ENCODE results near the gene SHOX.

Gene SHOX

DNA sequence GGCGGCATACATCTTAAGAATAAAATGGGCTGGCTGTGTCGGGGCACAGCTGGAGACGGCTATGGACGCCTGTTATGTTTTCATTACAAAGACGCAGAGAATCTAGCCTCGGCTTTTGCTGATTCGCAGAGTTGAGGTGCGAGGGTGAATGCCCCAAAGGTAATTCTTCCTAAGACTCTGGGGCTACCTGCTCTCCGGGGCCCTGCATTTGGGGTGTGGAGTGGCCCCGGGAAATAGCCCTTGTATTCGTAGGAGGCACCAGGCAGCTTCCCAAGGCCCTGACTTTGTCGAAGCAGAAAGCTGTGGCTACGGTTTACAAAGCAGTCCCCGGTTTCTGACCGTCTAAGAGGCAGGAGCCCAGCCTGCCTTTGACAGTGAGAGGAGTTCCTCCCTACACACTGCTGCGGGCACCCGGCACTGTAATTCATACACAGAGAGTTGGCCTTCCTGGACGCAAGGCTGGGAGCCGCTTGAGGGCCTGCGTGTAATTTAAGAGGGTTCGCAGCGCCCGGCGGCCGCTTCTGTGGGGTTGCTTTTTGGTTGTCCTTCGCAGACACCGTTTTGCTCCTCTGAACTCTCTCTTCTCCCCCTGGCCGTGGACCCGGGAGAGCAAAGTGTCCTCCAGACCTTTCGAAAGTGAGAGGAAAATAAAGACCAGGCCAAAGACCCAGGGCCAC, 1.9 kb downstream of the SHOX start:
- no peaks in the 10 kb centered on the region for H3K9me3 ChIP-seq (ENCODE audit: control insufficient read depth, low read length)
- WGBS, 2 experiments (ENCODE audit: insufficient coverage in 2 of 2): 1% methylated on average over 22 to 23 of the region's 30 CpGs
- no peak overlapping the region for H3K27ac ChIP-seq (ENCODE audit: low read depth, low read length, severe bottlenecking)
- no peaks in the 10 kb centered on the region for H3K4me1 ChIP-seq (ENCODE audit: control insufficient read depth, insufficient read depth, low read length, poor library complexity, severe bottlenecking)
- H3K36me3 ChIP-seq (ENCODE audit: control insufficient read depth, insufficient read depth, low read length): no peaks in the 10 kb centered on the region
- no peak overlapping the region for H3K4me3 ChIP-seq (ENCODE audit: extremely low read depth, insufficient read depth, low read length, poor library complexity, severe bottlenecking)

DNA sequence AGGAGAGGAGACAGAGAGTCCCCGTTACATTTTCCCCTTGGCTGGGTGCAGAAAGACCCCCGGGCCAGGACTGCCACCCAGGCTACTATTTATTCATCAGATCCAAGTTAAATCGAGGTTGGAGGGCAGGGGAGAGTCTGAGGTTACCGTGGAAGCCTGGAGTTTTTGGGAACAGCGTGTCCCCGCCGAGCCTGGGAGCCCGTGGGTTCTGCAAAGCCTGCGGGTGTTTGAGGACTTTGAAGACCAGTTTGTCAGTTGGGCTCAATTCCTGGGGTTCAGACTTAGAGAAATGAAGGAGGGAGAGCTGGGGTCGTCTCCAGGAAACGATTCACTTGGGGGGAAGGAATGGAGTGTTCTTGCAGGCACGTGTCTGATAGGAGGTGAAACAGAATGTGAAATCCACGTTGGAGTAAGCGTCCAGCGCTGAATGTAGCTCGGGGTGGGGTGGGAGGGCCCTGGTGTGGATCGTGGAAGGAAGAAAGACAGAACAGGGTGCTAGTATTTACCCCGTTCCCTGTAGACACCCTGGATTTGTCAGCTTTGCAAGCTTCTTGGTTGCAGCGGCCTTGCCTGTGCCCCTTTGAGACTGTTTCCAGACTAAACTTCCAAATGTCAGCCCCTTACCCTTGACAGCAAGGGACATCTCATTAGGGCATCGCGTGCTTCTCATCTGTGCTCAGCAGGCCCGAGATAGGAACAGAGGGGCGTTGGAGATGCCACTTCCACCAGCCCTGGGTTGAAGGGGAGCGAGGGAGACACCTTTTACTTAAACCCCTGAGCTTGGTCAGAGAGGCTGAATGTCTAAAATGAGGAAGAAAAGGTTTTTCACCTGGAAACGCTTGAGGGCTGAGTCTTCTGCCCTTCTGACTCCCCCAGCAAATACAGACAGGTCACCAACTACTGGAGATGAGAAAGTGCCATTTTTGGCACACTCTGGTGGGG, 2.7 kb downstream of the SHOX start:
- H3K9me3 ChIP-seq (ENCODE audit: control insufficient read depth, low read length): no peaks in the 10 kb centered on the region
- no peaks in the 10 kb centered on the region for H3K4me1 ChIP-seq (ENCODE audit: control insufficient read depth, insufficient read depth, low read length, poor library complexity, severe bottlenecking)
- WGBS, 2 experiments (ENCODE audit: insufficient coverage in 2 of 2): 1 to 3% methylated on average over 15 to 19 of the region's 25 CpGs
- H3K4me3 ChIP-seq (ENCODE audit: extremely low read depth, insufficient read depth, low read length, poor library complexity, severe bottlenecking): no peak overlapping the region
- no peaks in the 10 kb centered on the region for H3K36me3 ChIP-seq (ENCODE audit: control insufficient read depth, insufficient read depth, low read length)
- no peak overlapping the region for H3K27ac ChIP-seq (ENCODE audit: low read depth, low read length, severe bottlenecking)

DNA sequence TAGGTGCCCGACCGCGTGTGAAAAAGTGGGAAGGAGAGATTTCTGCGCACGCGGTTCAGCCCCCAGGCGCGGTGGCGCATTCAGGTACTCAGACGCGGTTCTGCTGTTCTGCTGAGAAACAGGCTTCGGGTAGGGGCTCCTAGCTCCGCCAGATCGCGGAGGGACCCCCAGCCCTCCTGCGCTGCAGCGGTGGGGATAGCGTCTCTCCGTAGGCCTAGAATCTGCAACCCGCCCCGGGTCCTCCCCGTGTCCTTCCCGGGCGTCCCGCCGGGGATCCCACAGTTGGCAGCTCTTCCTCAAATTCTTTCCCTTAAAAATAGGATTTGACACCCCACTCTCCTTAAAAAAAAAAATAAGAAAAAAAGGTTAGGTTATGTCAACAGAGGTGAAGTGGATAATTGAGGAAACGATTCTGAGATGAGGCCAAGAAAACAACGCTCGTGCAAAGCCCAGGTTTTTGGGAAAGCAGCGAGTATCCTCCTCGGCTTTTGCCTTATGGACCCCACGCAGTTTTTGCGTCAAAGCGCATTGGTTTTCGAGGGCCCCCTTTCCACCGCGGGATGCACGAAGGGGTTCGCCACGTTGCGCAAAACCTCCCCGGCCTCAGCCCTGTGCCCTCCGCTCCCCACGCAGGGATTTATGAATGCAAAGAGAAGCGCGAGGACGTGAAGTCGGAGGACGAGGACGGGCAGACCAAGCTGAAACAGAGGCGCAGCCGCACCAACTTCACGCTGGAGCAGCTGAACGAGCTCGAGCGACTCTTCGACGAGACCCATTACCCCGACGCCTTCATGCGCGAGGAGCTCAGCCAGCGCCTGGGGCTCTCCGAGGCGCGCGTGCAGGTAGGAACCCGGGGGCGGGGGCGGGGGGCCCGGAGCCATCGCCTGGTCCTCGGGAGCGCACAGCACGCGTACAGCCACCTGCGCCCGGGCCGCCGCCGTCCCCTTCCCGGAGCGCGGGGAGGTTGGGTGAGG, 3.7 kb downstream of the SHOX start:
- Histone ChIP-seq H3K27ac (ENCODE audit: low read depth, low read length, severe bottlenecking) (no peak overlapping the region), H3K9me3 (ENCODE audit: control insufficient read depth, low read length) (no peaks in the 10 kb centered on the region), H3K36me3 (ENCODE audit: control insufficient read depth, insufficient read depth, low read length) (no peaks in the 10 kb centered on the region), H3K4me3 (ENCODE audit: extremely low read depth, insufficient read depth, low read length, poor library complexity, severe bottlenecking) (no peak overlapping the region), H3K4me1 (ENCODE audit: control insufficient read depth, insufficient read depth, low read length, poor library complexity, severe bottlenecking) (no peaks in the 10 kb centered on the region)
- 1% methylated on average over 48 to 73 of the region's 84 CpGs for WGBS, 2 experiments (ENCODE audit: insufficient coverage in 2 of 2)

DNA sequence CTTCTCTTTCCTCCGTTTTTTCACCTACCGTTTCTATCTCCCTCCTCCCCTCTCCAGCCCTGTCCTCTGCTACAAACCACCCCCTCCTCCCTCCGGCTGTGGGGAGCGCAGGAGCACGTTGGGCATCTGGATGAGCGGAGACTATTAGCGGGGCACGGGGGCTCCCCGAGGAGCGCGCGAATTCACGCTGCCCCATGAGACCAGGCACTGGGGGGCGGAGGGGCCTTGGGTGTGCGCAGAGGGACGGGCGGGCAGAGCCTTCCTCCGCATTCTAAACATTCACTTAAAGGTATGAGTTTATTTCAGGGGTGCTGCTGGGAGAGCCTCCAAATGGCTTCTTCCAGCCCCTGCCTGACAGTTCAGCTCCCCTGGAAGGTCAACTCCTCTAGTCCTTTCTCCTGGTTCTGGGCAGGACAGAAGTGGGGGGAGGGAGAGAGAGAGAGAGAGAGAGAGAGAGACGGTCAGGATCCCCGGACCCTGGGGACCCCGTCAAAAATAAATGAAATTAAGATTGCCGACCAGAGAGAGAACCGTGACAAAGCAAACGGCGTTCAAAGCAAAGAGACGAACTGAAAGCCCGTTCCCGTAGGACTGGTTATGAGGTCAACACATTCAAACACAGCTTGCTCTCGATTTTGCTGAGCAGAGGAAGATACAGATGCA, 5.0 kb downstream of the SHOX start:
- Histone ChIP-seq H3K4me1 (ENCODE audit: control insufficient read depth, insufficient read depth, low read length, poor library complexity, severe bottlenecking) (no peaks in the 10 kb centered on the region), H3K27ac (ENCODE audit: low read depth, low read length, severe bottlenecking) (no peak overlapping the region), H3K4me3 (ENCODE audit: extremely low read depth, insufficient read depth, low read length, poor library complexity, severe bottlenecking) (no peak overlapping the region), H3K36me3 (ENCODE audit: control insufficient read depth, insufficient read depth, low read length) (no peaks in the 10 kb centered on the region), H3K9me3 (ENCODE audit: control insufficient read depth, low read length) (no peaks in the 10 kb centered on the region)
- 0 to 2% methylated on average over 11 to 14 of the region's 29 CpGs for WGBS, 2 experiments (ENCODE audit: insufficient coverage in 2 of 2)

DNA sequence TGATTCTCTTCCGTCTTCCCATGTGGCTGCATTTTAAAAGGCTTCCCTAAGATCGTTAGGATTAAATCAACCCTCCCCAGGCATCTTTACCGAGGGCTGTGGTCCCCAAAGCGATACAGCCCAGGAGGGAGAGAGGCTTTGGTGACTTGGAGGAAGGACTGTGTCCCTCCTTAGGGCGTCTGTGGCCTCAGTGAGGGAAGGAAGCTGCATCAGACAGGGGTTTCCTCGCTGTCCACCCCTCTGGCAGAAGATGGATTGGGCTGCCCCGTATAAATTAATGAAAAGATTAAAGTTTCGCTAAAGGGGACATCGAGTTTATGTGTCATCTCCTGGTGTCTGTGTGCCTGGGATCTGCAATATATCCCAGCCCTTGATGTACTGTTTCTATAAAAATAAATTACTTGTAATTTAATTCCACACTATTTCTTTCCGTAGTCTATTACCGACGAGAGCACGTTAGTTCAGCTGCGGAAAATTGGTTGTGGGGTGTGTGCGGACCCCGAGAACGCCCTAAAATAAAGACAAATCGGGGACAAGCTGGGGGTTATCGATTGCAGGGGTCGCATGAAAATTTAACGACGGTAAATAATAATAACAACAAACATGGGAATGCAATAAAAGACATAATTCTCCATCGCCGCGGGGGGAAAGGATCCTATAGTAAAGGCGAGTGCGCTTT, 6.5 kb downstream of the SHOX start:
- H3K9me3 ChIP-seq (ENCODE audit: control insufficient read depth, low read length): no peaks in the 10 kb centered on the region
- WGBS, 2 experiments (ENCODE audit: insufficient coverage in 2 of 2): 4% methylated on average over 5 of the region's 27 CpGs; no CpG with 5 or more reads in 1 of the 2 experiments
- H3K27ac ChIP-seq (ENCODE audit: low read depth, low read length, severe bottlenecking): no peak overlapping the region
- H3K4me1 ChIP-seq (ENCODE audit: control insufficient read depth, insufficient read depth, low read length, poor library complexity, severe bottlenecking): no peaks in the 10 kb centered on the region
- H3K4me3 ChIP-seq (ENCODE audit: extremely low read depth, insufficient read depth, low read length, poor library complexity, severe bottlenecking): no peak overlapping the region
- no peaks in the 10 kb centered on the region for H3K36me3 ChIP-seq (ENCODE audit: control insufficient read depth, insufficient read depth, low read length)

DNA sequence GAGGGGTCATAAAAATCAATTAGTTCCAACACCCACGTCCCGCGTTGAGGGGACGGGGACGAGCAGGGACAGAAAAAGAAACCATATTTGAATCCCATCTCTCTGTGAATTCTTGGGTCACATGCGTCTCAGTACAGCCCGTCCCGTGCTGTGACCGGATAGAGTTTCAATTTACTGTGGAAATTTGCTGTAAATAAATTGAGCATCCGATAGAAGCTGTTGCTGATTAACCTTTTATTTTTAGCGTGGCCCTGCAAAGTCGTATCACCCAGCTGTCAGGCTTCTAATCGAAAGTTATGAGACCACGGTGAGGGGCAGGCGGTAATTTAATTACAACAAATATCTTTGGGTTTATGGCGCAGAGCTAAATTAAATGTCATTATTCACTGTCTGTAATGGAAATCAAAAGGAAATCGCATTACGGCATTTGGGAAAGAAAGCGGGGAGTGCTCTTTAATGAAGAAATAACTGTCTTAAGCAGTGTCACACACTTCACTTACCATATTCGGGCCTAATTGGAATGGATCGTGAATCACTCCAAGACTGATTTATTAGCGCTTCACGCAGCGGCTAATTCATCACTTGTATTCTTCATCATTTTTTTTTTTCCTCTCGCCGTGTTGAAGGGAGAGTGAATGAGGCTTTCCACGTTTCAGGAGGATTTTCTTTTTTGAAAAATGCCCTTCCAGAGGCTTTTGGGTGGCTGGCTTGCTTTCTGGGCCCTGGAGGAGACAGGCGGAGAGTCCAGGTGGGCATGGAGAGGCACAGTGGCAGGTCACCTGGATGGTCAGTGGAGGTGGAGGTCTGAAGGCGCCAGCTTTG, 7.3 kb downstream of the SHOX start:
- H3K9me3 ChIP-seq (ENCODE audit: control insufficient read depth, low read length): no peaks in the 10 kb centered on the region
- WGBS, 2 experiments (ENCODE audit: insufficient coverage in 2 of 2): 4% methylated on average over 12 to 20 of the region's 29 CpGs
- no peaks in the 10 kb centered on the region for H3K36me3 ChIP-seq (ENCODE audit: control insufficient read depth, insufficient read depth, low read length)
- no peak overlapping the region for H3K27ac ChIP-seq (ENCODE audit: low read depth, low read length, severe bottlenecking)
- no peak overlapping the region for H3K4me3 ChIP-seq (ENCODE audit: extremely low read depth, insufficient read depth, low read length, poor library complexity, severe bottlenecking)
- H3K4me1 ChIP-seq (ENCODE audit: control insufficient read depth, insufficient read depth, low read length, poor library complexity, severe bottlenecking): no peaks in the 10 kb centered on the region

DNA sequence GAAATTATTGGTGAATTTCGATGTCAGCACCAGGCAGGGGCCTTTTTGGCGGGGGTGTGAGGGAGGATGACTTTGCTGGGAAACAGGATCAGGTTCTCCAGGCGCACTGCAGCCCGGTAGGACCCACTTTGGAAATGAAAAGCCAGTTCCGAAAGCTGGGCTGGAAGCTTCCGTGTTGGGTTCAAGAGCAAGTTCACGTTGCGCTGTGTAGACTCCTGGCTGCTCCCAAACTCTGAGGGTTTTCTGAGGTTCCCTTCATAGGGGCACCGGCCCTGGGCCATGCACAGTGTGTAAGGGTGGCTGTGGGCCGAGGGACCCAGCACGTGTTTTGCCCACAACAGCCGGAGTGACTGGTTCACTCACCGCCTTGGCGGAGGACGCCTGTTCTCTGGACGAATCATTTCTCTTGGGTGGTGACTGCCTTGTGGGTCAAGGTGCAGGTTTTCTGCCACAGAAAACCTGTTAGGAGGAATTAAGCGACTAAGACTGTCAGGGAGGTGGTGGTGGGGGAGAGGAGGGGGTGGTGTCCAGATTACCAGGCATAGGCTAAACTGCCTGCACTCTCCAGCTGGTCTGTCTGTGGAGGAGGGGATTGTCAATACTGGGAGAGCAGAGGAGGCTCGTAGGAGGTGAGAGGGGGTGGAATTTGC, 8.0 kb downstream of the SHOX start:
- 2% methylated on average over 16 to 18 of the region's 18 CpGs for WGBS, 2 experiments (ENCODE audit: insufficient coverage in 2 of 2)
- Histone ChIP-seq H3K4me1 (ENCODE audit: control insufficient read depth, insufficient read depth, low read length, poor library complexity, severe bottlenecking) (no peaks in the 10 kb centered on the region), H3K27ac (ENCODE audit: low read depth, low read length, severe bottlenecking) (no peak overlapping the region)

DNA sequence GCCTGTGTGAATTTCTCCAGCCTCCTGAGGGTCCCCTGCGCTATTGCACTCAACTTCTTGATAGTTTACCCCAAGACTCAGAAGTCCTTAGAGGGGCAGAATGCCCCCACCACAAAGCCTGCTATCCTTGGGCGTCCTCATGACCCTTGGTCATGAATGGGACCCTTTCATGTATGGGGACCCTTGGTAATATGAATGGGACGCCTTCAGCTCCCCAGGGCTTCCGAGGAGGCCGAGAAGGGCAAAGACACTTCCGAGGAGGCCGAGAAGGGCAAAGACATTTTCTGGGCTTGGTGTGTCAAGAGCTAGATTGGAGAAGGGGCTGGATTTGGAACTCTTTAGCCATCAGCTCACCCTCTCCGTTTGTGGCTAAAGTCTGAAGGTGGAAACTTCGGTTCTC, 8.6 kb downstream of the SHOX start:
- Histone ChIP-seq H3K27ac (ENCODE audit: low read depth, low read length, severe bottlenecking) (no peak overlapping the region), H3K36me3 (ENCODE audit: control insufficient read depth, insufficient read depth, low read length) (no peaks in the 10 kb centered on the region), H3K4me3 (ENCODE audit: extremely low read depth, insufficient read depth, low read length, poor library complexity, severe bottlenecking) (no peak overlapping the region), H3K9me3 (ENCODE audit: control insufficient read depth, low read length) (no peaks in the 10 kb centered on the region), H3K4me1 (ENCODE audit: control insufficient read depth, insufficient read depth, low read length, poor library complexity, severe bottlenecking) (no peaks in the 10 kb centered on the region)
- WGBS, 2 experiments (ENCODE audit: insufficient coverage in 2 of 2): 0 to 2% methylated on average over 3 to 8 of the region's 9 CpGs

More for the DNA sequence above, 8.0 kb downstream of the SHOX start:
- Histone ChIP-seq H3K9me3 (ENCODE audit: control insufficient read depth, low read length) (no peaks in the 10 kb centered on the region), H3K4me3 (ENCODE audit: extremely low read depth, insufficient read depth, low read length, poor library complexity, severe bottlenecking) (no peak overlapping the region), H3K36me3 (ENCODE audit: control insufficient read depth, insufficient read depth, low read length) (no peaks in the 10 kb centered on the region)

DNA sequence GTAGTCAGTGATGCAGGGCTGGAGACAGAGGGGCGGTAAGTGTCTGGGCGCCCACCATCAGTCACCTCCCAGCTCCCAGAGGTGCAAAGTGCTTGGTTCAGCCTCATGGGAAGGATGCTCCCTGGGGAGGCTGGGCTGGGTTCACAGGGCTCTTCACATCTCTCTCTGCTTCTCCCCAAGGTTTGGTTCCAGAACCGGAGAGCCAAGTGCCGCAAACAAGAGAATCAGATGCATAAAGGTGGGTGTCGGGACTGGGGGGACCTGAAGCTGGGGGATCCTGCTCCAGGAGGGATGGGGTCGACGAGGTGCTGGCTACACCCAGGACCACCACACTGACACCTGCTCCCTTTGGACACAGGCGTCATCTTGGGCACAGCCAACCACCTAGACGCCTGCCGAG, 10.1 kb downstream of the SHOX start:
- H3K9me3 ChIP-seq (ENCODE audit: control insufficient read depth, low read length): no peaks in the 10 kb centered on the region
- WGBS, 2 experiments (ENCODE audit: insufficient coverage in 2 of 2): 23 to 24% methylated on average over 3 to 8 of the region's 10 CpGs

More for the DNA sequence above, 10.1 kb downstream of the SHOX start:
- H3K4me3 ChIP-seq (ENCODE audit: extremely low read depth, insufficient read depth, low read length, poor library complexity, severe bottlenecking): no peak overlapping the region
- peaks cover 3% of the 10 kb centered on the region for H3K4me1 ChIP-seq (ENCODE audit: control insufficient read depth, insufficient read depth, low read length, poor library complexity, severe bottlenecking)
- H3K36me3 ChIP-seq (ENCODE audit: control insufficient read depth, insufficient read depth, low read length): no peaks in the 10 kb centered on the region
- H3K27ac ChIP-seq (ENCODE audit: low read depth, low read length, severe bottlenecking): no peak overlapping the region
